Measurements from ENCODE around the gene LRRC45. TPM values are rescaled to one million over a fixed set of nuclear protein-coding genes. Genes with fewer than 3 reads are reported as not detected.

Gene LRRC45
- total RNA-seq, 3 donors from 2014 or later (not counting 1 experiment from before 2014, with no cell fraction given): 15.9 to 21.6 (median 16.8) TPM

DNA sequence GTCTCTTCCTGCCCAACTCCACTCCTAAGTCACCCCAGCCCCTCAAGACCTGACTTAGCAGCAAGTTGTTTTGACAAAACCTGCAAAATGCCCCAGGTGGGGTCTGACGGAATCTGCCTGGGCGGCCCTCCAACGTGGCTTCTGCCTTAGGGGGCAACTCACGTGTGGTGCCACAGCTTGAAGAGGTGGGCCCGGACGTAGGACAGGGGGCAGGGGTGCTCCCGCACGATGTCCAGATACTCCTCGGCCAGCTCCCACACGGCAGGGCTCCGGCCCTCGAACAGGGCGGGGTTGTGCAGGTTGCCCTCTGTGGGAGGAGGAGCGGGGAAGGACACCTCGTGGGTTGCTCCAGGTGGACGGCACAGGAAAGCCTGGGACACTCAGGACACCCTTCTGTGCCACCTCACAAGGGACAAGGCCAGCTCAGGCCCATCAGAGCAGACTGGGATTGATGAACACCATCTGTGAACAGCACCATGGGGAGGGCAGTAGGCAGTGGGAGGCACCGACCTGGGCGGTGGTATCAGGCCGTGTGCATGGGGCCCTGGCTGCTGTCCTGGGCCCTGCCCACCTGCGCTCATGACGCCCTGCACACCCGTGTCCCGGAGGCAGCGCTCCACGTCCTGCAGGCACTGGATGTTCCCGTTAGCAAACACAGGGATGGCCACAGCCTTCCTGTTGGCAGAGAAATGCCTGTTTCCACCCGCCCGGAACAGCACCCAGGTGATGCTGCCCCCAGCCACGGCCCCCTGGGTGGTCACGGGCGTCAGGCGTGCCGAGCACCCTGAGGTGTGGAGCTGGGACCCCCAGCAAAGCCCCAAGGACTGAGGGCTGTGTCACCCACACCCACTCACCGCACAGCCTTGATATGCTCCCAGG, 38.2 kb downstream of the LRRC45 start:
- intact Hi-C loops (cut with micrococcal nuclease): no loop called here
- Mint-ChIP-seq H3K27me3 (ENCODE audit: low read depth in 2 of 2) (no peaks in the 10 kb centered on the region), H3K27ac (no peak overlapping the region), H3K9me3 (no peaks in the 10 kb centered on the region), H3K36me3 (no peaks in the 10 kb centered on the region), H3K4me1 (peaks cover 4 to 16% of the 10 kb centered on the region in 2 donors), H3K4me3 (no peak overlapping the region)
- Histone ChIP-seq H3K9me3 (ENCODE audit: control insufficient read depth, insufficient read depth, low read length) (no peaks in the 10 kb centered on the region), H3K27ac (ENCODE audit: low read length) (no peak overlapping the region), H3K4me1 (ENCODE audit: control insufficient read depth, insufficient read depth, low read length) (peaks cover 26% of the 10 kb centered on the region), H3K4me3 (ENCODE audit: low read length) (no peak overlapping the region), H3K27me3 (ENCODE audit: control insufficient read depth, insufficient read depth, low read length) (no peaks in the 10 kb centered on the region), H3K36me3 (ENCODE audit: control insufficient read depth, insufficient read depth, low read length) (peaks cover 34% of the 10 kb centered on the region)
- ATAC-seq (no peak), DNase-seq (no peak)
- 95% methylated on average over 34 of the region's 34 CpGs for WGBS (ENCODE audit: insufficient coverage)
- TF ChIP-seq, protein P1, sequence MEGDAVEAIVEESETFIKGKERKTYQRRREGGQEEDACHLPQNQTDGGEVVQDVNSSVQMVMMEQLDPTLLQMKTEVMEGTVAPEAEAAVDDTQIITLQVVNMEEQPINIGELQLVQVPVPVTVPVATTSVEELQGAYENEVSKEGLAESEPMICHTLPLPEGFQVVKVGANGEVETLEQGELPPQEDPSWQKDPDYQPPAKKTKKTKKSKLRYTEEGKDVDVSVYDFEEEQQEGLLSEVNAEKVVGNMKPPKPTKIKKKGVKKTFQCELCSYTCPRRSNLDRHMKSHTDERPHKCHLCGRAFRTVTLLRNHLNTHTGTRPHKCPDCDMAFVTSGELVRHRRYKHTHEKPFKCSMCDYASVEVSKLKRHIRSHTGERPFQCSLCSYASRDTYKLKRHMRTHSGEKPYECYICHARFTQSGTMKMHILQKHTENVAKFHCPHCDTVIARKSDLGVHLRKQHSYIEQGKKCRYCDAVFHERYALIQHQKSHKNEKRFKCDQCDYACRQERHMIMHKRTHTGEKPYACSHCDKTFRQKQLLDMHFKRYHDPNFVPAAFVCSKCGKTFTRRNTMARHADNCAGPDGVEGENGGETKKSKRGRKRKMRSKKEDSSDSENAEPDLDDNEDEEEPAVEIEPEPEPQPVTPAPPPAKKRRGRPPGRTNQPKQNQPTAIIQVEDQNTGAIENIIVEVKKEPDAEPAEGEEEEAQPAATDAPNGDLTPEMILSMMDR (IDR thresholded peaks at IDR 0.05): no peak

DNA sequence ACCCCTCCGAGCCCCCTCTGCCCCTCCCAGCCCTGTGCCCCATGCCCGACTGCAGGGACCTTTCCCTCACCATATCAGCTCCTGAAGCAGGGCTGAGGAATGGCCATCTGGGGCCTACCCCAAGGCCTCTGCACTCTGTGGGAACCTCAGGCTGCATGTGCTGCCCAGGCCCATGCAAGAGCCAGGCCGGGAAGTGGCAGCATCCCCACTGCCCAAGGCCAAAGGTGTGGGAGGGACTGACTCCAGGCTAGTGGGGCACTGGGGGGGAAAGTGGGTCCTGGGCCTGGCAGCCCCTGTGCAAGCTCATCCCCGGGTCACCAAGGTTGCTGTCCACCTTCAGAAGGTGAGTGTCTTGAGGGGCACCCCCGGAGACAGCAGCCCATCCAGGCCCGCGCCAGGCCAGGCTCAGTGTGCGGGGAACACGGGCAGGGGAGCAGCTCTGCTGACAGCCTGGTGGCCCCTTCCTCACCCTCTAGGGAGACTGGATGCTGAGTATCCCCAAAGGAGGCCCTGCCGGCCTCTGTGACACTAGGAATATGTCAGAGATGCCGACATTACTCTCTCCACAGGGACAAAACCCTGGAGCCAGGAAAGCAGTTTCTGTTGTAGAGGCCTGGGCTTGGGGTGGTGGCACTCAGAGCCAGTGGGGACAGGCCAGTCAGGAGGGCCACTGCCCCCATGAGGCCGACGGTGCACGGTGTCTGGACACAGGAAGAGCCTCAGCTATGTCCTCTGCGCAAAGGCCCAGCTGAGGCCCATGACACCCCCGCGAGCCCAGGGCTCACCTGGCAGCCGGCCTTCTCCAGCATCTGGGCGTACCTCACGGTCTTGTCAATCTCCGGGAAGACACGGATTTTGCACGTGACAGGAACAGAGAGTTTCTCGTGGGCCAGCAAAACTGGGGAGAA, 39.2 kb downstream of the LRRC45 start:
- H3K27me3 Mint-ChIP-seq (ENCODE audit: low read depth in 2 of 2): no peaks in the 10 kb centered on the region
- ATAC-seq (no peak), DNase-seq (no peak)
- H3K4me3 Mint-ChIP-seq: no peak overlapping the region
- WGBS (ENCODE audit: insufficient coverage): 95% methylated on average over 24 of the region's 24 CpGs
- TF ChIP-seq, protein P1 (IDR thresholded peaks at IDR 0.05): no peak
- Histone ChIP-seq H3K4me3 (ENCODE audit: low read length) (no peak overlapping the region), H3K36me3 (ENCODE audit: control insufficient read depth, insufficient read depth, low read length) (peaks cover 25% of the 10 kb centered on the region), H3K9me3 (ENCODE audit: control insufficient read depth, insufficient read depth, low read length) (no peaks in the 10 kb centered on the region), H3K27ac (ENCODE audit: low read length) (no peak overlapping the region), H3K27me3 (ENCODE audit: control insufficient read depth, insufficient read depth, low read length) (no peaks in the 10 kb centered on the region), H3K4me1 (ENCODE audit: control insufficient read depth, insufficient read depth, low read length) (peaks cover 30% of the 10 kb centered on the region)
- no peaks in the 10 kb centered on the region for H3K36me3 Mint-ChIP-seq
- intact Hi-C loops (cut with micrococcal nuclease): no loop called here
- no peak overlapping the region for H3K27ac Mint-ChIP-seq
- H3K9me3 Mint-ChIP-seq: no peaks in the 10 kb centered on the region
- peaks cover 4 to 19% of the 10 kb centered on the region in 2 donors for H3K4me1 Mint-ChIP-seq

DNA sequence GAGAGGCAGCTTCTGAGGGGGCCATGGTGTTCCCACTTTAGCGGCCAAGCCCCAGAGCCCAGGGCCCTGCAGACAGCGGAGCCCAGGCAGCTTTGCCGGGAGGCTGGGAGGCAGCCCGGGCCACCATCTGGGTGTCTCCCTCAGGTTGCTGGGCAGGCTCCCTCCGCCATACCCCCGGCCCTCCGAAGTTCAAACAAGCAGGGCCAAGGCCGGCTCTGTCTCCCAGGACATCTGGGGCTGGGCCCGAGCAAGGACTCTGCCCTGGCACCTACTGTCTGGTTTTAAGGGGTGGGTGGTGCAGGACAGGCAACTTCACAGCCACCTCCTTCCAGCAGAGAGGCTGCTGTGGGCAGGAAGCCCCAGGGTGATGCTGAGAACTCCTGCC, 39.9 kb downstream of the LRRC45 start:
- ATAC-seq (no peak), DNase-seq (no peak)
- Histone ChIP-seq H3K9me3 (ENCODE audit: control insufficient read depth, insufficient read depth, low read length) (no peaks in the 10 kb centered on the region), H3K36me3 (ENCODE audit: control insufficient read depth, insufficient read depth, low read length) (peaks cover 23% of the 10 kb centered on the region), H3K4me1 (ENCODE audit: control insufficient read depth, insufficient read depth, low read length) (peaks cover 30% of the 10 kb centered on the region), H3K27ac (ENCODE audit: low read length) (no peak overlapping the region), H3K27me3 (ENCODE audit: control insufficient read depth, insufficient read depth, low read length) (no peaks in the 10 kb centered on the region), H3K4me3 (ENCODE audit: low read length) (no peak overlapping the region)
- Mint-ChIP-seq H3K27me3 (ENCODE audit: low read depth in 2 of 2) (no peaks in the 10 kb centered on the region), H3K4me1 (peaks cover 4 to 19% of the 10 kb centered on the region in 2 donors), H3K9me3 (no peaks in the 10 kb centered on the region), H3K36me3 (no peaks in the 10 kb centered on the region), H3K27ac (no peak overlapping the region), H3K4me3 (no peak overlapping the region)
- intact Hi-C loops (cut with micrococcal nuclease): no loop called here
- 97% methylated on average over 9 of the region's 9 CpGs for WGBS (ENCODE audit: insufficient coverage)
- TF ChIP-seq, protein P1 (IDR thresholded peaks at IDR 0.05): no peak

Data from natural killer cell (primary cell).